ENCODE data around the gene TMEM121. TPM values are rescaled to one million over a fixed set of nuclear protein-coding genes. Genes with fewer than 3 reads are reported as not detected.
"Not testable (repeated sequence)": the region's sequence is repeated elsewhere in the genome, so short reads cannot be mapped to it uniquely, and the experiment has no call there.

The TMEM121 gene
- total RNA-seq, 1 experiment from 2014 or later, result 33.6 TPM

GRCh38 chr14:105574411-105574810 lies 48.0 kb downstream of the TMEM121 start:
- H3K27ac ChIP-seq (ENCODE audit: low read length); H3K9ac ChIP-seq (ENCODE audit: low read length); DNase-seq; ATAC-seq; H3K4me1 ChIP-seq (ENCODE audit: insufficient read depth, low read length); H3K9me2 ChIP-seq (replicated peaks; ENCODE audit: low read length); H3F3A ChIP-seq (ENCODE audit: low read length, unreplicated experiment); H3K9me3 ChIP-seq (ENCODE audit: low read length); H4K20me1 ChIP-seq (ENCODE audit: low read length); H3K27me3 ChIP-seq (ENCODE audit: low read length); H3K79me2 ChIP-seq (ENCODE audit: low read length); H3K4me2 ChIP-seq (ENCODE audit: low read length); H2AFZ ChIP-seq (ENCODE audit: low read length); H3K36me3 ChIP-seq (ENCODE audit: low read depth, low read length); BruUV-seq (replicated peaks); CTCF ChIA-PET; POLR2A ChIA-PET (ENCODE audit: unreplicated experiment); intact Hi-C loops (cut with micrococcal nuclease); H3K4me3 ChIP-seq (ENCODE audit: low read length): not testable (repeated sequence)

- H3K4me2 ChIP-seq (ENCODE audit: low read length); H3F3A ChIP-seq (ENCODE audit: low read length, unreplicated experiment); H3K9me2 ChIP-seq (replicated peaks; ENCODE audit: low read length); ATAC-seq; intact Hi-C loops (cut with micrococcal nuclease); DNase-seq; H3K9me3 ChIP-seq (ENCODE audit: low read length); H4K20me1 ChIP-seq (ENCODE audit: low read length); H3K4me3 ChIP-seq (ENCODE audit: low read length); H2AFZ ChIP-seq (ENCODE audit: low read length); H3K79me2 ChIP-seq (ENCODE audit: low read length); POLR2A ChIA-PET (ENCODE audit: unreplicated experiment); H3K9ac ChIP-seq (ENCODE audit: low read length); H3K36me3 ChIP-seq (ENCODE audit: low read depth, low read length); H3K27ac ChIP-seq (ENCODE audit: low read length); H3K4me1 ChIP-seq (ENCODE audit: insufficient read depth, low read length); BruUV-seq (replicated peaks); CTCF ChIA-PET; H3K27me3 ChIP-seq (ENCODE audit: low read length): not testable (repeated sequence)
These were observed 48.8 kb downstream of the TMEM121 start for GRCh38 chr14:105575016-105575700.

GRCh38 chr14:105576525-105577088 lies 50.2 kb downstream of the TMEM121 start:
- intact Hi-C loops (cut with micrococcal nuclease), result no loop called here
- no peak for DNase-seq

More at GRCh38 chr14:105576525-105577088, 50.2 kb downstream of the TMEM121 start:
- BruUV-seq (replicated peaks), result no TSS peak
- CTCF ChIA-PET, result no interaction called here
- Histone ChIP-seq H3F3A (ENCODE audit: low read length, unreplicated experiment) (no peaks in the 10 kb centered on the region), H3K9me3 (ENCODE audit: low read length) (no peaks in the 10 kb centered on the region), H3K27me3 (ENCODE audit: low read length) (no peaks in the 10 kb centered on the region), H3K4me2 (ENCODE audit: low read length) (no peak overlapping the region), H4K20me1 (ENCODE audit: low read length) (no peaks in the 10 kb centered on the region), H3K36me3 (ENCODE audit: low read depth, low read length) (no peaks in the 10 kb centered on the region), H3K27ac (ENCODE audit: low read length) (no peak overlapping the region), H3K9me2 (replicated peaks; ENCODE audit: low read length) (no peaks in the 10 kb centered on the region), H2AFZ (ENCODE audit: low read length) (no peak overlapping the region), H3K79me2 (ENCODE audit: low read length) (no peaks in the 10 kb centered on the region), H3K4me1 (ENCODE audit: insufficient read depth, low read length) (no peaks in the 10 kb centered on the region), H3K4me3 (ENCODE audit: low read length) (no peak overlapping the region), H3K9ac (ENCODE audit: low read length) (no peak overlapping the region)
- no peak for ATAC-seq
- POLR2A ChIA-PET (ENCODE audit: unreplicated experiment), result no interaction called here
- TF ChIP-seq EZH2phosphoT487 (IDR thresholded peaks at IDR 0.05; ENCODE audit: borderline replicate concordance, low read length), result no peak
- no peak for TF ChIP-seq CTCF (conservative IDR thresholded peaks at IDR 0.05; ENCODE audit: low read depth, low read length)
- no peak for TF ChIP-seq EZH2 (IDR thresholded peaks at IDR 0.05; ENCODE audit: low read length, unreplicated experiment)

Measured in PC-3 (cell line).